Chondrocyte (in vitro differentiated cells): ENCODE measurements around the gene UBR4. TPM values are rescaled to one million over a fixed set of nuclear protein-coding genes. Genes with fewer than 3 reads are reported as not detected.

Source experiments
- DNase-seq: peaks from one replicate; pipeline ENCODE4 v3.0.0; 2021; ENCODE audit warnings: mixed read lengths, low spot score
- H3K27ac Mint-ChIP-seq: one replicate; pipeline ENCODE4 v1.8.0; 2021; ENCODE audit warnings: mild to moderate bottlenecking, moderate library complexity, mixed read lengths; ENCODE audit not compliant: unreplicated experiment
- H3K27me3 Mint-ChIP-seq: 2 replicates; pipeline ENCODE4 v1.8.0; 2021; ENCODE audit warnings: low read depth, mixed read lengths
- H3K36me3 Mint-ChIP-seq: 2 replicates; pipeline ENCODE4 v1.8.0; 2021; ENCODE audit warnings: low read depth, mixed read lengths
- H3K4me1 Mint-ChIP-seq: 2 replicates; pipeline ENCODE4 v1.8.0; 2021; ENCODE audit warnings: low read depth, mild to moderate bottlenecking, mixed read lengths
- H3K4me3 Mint-ChIP-seq: one replicate; pipeline ENCODE4 v1.8.0; 2021; ENCODE audit warnings: mild to moderate bottlenecking, moderate library complexity, mixed read lengths; ENCODE audit not compliant: unreplicated experiment
- H3K9me3 Mint-ChIP-seq: 2 replicates; pipeline ENCODE4 v1.8.0; 2021; ENCODE audit warnings: low read depth, mixed read lengths
- CTCF ChIP-seq: fragments of 200-600 bp; sonication (generic); IDR thresholded peaks from 2 replicates; pipeline ENCODE4 v1.5.0; 2021; ENCODE audit warnings: antibody characterized with exemption, mild to moderate bottlenecking, moderate library complexity
- total RNA-seq: library from RNA; stranded (reverse); gene quantifications from 3 replicates; pipeline ENCODE4 v1.2.1, GENCODE V29; 2021

The UBR4 gene
- total RNA-seq, 1 donor from 2014 or later = 144 TPM

GRCh38 chr1:19254416-19254815 is 44.4 kb upstream of the UBR4 start:
- H3K27me3 Mint-ChIP-seq = no peaks in the 10 kb centered on the region
- no peak for TF ChIP-seq CTCF

GRCh38 chr1:19251305-19252196 is 41.5 kb upstream of the UBR4 start, which contains the start of the genes EMC1 and MRTO4:
TSS of gene EMC1 (minus strand) at chr1:19251524. CDS start at chr1:19251509, 15 bp downstream.
TSS of gene MRTO4 (plus strand) at chr1:19251805. CDS start at chr1:19251836, 31 bp downstream.
- Mint-ChIP-seq H3K27me3 (no peaks in the 10 kb centered on the region), H3K36me3 (no peaks in the 10 kb centered on the region), H3K9me3 (no peaks in the 10 kb centered on the region), H3K4me3 (peak within 1 kb of the TSS; percentile 98), H3K27ac (peak within 1 kb of the TSS; percentile 96), H3K4me1 (peaks cover 25% of the 10 kb centered on the region)
- TF ChIP-seq CTCF = no peak
- peak; percentile 96 for DNase-seq

More at GRCh38 chr1:19254416-19254815, 44.4 kb upstream of the UBR4 start:
- Mint-ChIP-seq H3K9me3 (no peaks in the 10 kb centered on the region), H3K4me3 (no peak overlapping the region), H3K27ac (no peak overlapping the region), H3K36me3 (peaks cover 7% of the 10 kb centered on the region), H3K4me1 (peaks cover 25% of the 10 kb centered on the region)
- no peak for DNase-seq

- no peak for TF ChIP-seq CTCF
- H3K27ac Mint-ChIP-seq = peak overlapping the region; percentile 96
- no peak for DNase-seq
- no peaks in the 10 kb centered on the region for H3K36me3 Mint-ChIP-seq
- peaks cover 25% of the 10 kb centered on the region for H3K4me1 Mint-ChIP-seq
- H3K9me3 Mint-ChIP-seq = no peaks in the 10 kb centered on the region
- no peaks in the 10 kb centered on the region for H3K27me3 Mint-ChIP-seq
- H3K4me3 Mint-ChIP-seq = peak overlapping the region; percentile 98
Observed at GRCh38 chr1:19250629-19251304, 40.7 kb upstream of the UBR4 start.

DNA sequence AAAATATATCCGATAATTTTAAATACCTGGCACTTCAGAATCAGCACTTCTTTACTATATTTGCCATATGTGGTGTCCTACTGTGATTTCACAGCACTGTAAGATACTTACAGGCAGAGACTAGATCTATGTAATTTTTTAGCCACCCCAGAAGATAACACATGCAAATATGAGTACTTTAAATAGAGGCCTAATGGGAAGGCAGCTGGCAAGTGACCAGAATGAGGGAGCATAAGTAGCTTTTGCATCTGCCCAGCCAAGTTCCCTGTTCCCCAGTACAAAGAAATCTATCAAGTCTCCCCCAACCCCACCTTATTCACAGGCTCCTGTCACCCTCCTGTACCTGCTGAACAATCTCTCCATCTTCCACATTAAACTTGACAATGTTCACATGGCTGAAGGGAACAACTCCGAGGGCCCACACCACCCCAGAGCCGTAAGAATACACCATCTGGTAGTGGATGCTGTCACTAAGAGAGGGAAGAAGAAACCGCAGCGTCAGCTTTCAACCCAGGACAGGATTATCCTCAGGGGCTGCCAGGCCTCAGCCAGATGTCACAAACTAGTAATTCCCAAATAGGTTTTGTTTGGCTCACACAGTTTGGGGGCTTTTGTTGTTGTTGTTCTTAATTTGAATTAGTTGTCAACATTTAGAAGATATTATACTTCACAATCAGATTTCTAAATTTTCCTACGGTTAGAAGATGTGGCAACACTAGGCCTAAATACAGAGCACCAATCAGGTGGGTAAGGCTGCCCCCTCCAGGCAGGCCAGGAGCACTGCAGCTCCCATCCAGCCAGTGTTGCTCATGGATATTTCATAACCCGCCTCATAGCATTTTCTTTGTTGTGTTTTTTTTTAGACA is 30.8 kb upstream of the UBR4 start:
- DNase-seq = no peak
- H3K27ac Mint-ChIP-seq = peak overlapping the region; percentile 65
- no peaks in the 10 kb centered on the region for H3K4me1 Mint-ChIP-seq
- no peak overlapping the region for H3K4me3 Mint-ChIP-seq
- H3K9me3 Mint-ChIP-seq = no peaks in the 10 kb centered on the region
- H3K27me3 Mint-ChIP-seq = no peaks in the 10 kb centered on the region
- peaks cover 26% of the 10 kb centered on the region for H3K36me3 Mint-ChIP-seq
- TF ChIP-seq CTCF = peak; percentile 93
